Vagina (tissue), 2 donors: ENCODE measurements around the gene SLC23A2. TPM values are rescaled to one million over a fixed set of nuclear protein-coding genes. Genes with fewer than 3 reads are reported as not detected.
A peak's percentile ranks its signal among the peaks of the same experiment; 100 is the strongest.

Experiments used
- DNase-seq, 2 donors: peaks; one replicate each; pipeline ENCODE4 v3.0.0-alpha.2; 2017; ENCODE audit errors: extremely low spot score in 2 of 2
- H3K27ac ChIP-seq: fragments of 200-600 bp; sonication (generic); one replicate; pipeline ENCODE4 v1.5.1; 2019
- H3K27me3 ChIP-seq: fragments of 200-600 bp; sonication (generic); one replicate; pipeline ENCODE4 v1.5.1; 2019
- H3K36me3 ChIP-seq, 2 donors: fragments of 200-600 bp; sonication (generic); one replicate each; pipeline ENCODE4 v1.5.1; 2017 to 2019
- H3K4me1 ChIP-seq: fragments of 200-600 bp; sonication (generic); one replicate; pipeline ENCODE4 v1.5.1; 2019
- H3K4me3 ChIP-seq, 2 donors: fragments of 200-600 bp; sonication (generic); 1 replicate in 1 of 2; 2 replicates in 1 of 2; pipeline ENCODE4 v1.5.1; 2016 to 2019
- H3K9me3 ChIP-seq: fragments of 200-600 bp; sonication (generic); one replicate; pipeline ENCODE4 v1.5.1; 2019
- POLR2A ChIP-seq, 2 donors: fragments of 450-650 bp; IDR thresholded peaks; one replicate each; pipeline ENCODE4 v1.6.1; 2017; ENCODE audit warnings: antibody characterized with exemption in 2 of 2, mild to moderate bottlenecking in 2 of 2, moderate library complexity in 2 of 2
- POLR2AphosphoS5 ChIP-seq, 2 donors: sonication (generic); formaldehyde crosslinking; IDR thresholded peaks; one replicate each; pipeline ENCODE4 v1.9.0; 2017; ENCODE audit warnings: antibody characterized with exemption in 2 of 2, mild to moderate bottlenecking in 2 of 2, low read depth in 1 of 2; ENCODE audit not compliant: insufficient read depth in 1 of 2
- intact Hi-C: fragments of 100-400 bp; cut with DNase I; formaldehyde crosslinking; loops from one replicate; pipeline ENCODE4 v1.15.1; 2023
- total RNA-seq: library from RNA; depleted of rRNA; stranded (reverse); fragments of >200 nt; gene quantifications from one replicate; pipeline ENCODE4 v1.2.3, GENCODE V29; 2016
- TF ChIP-seq, protein P1 (sequence below), 3 experiments: fragments of 450-650 bp in 2 of 3; fragments of 200-600 bp in 1 of 3; sonication (generic) in 1 of 3; IDR thresholded peaks; one replicate each; pipeline ENCODE4 v1.5.1; 2017 to 2019; ENCODE audit warnings: antibody characterized with exemption in 3 of 3, mild to moderate bottlenecking in 2 of 3, moderate library complexity in 2 of 3

Gene SLC23A2
- total RNA-seq, 1 donor from 2014 or later, result 14.7 TPM

DNA sequence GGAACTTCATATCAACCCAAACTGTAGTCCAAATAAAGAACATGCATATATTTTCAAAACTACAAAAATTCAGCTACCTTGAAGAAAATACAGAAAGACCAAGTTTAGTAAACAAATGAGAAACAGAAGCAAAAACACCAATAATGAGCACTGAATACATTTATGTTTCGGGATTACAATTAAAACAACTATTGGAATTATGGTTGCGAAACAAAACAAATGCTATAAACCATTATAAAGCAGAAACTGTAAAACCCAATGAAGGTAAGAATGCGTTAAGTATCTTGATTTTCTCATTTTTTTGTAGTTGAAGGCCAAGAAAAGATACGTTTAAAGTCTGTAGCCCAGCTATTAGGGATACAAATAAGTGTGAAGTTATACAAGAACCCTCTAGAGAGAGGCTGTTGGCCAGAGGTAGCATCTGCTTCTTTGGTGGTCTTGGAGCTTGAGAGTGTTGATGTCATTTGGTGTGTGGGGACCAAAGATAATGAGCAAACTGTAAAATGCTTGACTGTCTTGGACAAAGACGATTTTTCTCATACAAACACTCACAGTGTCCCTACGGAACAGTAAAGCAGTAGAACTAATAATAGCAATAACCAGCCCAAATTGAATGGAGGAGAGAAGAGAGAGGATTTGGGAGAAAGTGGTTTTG, 168.1 kb downstream of the SLC23A2 start:
- Histone ChIP-seq H3K27me3 (no peaks in the 10 kb centered on the region), H3K9me3 (no peaks in the 10 kb centered on the region), H3K4me3 (no peak overlapping the region), H3K4me1 (peaks cover 17% of the 10 kb centered on the region), H3K36me3 (no peaks in the 10 kb centered on the region), H3K27ac (no peak overlapping the region)
- DNase-seq, result peak in 1 of 2 donors; percentile 10
- intact Hi-C loops, result no loop called here
- TF ChIP-seq POLR2AphosphoS5 (IDR thresholded peaks at IDR 0.05; ENCODE audit: insufficient read depth in 1 of 2, low read depth in 1 of 2) (no peak), POLR2A (IDR thresholded peaks at IDR 0.05) (no peak)
- TF ChIP-seq, protein P1, sequence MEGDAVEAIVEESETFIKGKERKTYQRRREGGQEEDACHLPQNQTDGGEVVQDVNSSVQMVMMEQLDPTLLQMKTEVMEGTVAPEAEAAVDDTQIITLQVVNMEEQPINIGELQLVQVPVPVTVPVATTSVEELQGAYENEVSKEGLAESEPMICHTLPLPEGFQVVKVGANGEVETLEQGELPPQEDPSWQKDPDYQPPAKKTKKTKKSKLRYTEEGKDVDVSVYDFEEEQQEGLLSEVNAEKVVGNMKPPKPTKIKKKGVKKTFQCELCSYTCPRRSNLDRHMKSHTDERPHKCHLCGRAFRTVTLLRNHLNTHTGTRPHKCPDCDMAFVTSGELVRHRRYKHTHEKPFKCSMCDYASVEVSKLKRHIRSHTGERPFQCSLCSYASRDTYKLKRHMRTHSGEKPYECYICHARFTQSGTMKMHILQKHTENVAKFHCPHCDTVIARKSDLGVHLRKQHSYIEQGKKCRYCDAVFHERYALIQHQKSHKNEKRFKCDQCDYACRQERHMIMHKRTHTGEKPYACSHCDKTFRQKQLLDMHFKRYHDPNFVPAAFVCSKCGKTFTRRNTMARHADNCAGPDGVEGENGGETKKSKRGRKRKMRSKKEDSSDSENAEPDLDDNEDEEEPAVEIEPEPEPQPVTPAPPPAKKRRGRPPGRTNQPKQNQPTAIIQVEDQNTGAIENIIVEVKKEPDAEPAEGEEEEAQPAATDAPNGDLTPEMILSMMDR (IDR thresholded peaks at IDR 0.05), result no peak

DNA sequence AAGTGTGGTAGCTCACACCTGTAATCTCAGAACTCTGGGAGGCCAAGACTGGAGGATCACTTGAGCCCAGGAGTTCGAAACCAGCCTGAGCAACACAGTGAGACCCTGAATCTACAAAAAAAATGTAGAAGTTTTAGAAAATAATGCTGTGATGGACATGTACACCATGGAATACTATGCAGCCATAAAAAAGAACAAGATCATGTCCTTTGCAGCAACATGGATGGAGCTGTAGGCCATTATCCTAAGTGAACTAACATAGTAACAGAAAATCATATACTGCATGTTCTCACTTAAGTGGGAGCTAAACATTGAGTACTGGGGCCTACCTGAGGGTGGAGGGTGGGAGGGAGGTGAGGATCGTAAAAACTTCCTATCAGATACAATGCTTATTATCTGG, 168.8 kb downstream of the SLC23A2 start:
- H3K36me3 ChIP-seq, result no peaks in the 10 kb centered on the region
- H3K27me3 ChIP-seq, result no peaks in the 10 kb centered on the region
- intact Hi-C loops, result no loop called here
- peaks cover 17% of the 10 kb centered on the region for H3K4me1 ChIP-seq
- no peak overlapping the region for H3K27ac ChIP-seq
- DNase-seq, result peak; percentile 7 to 11
- TF ChIP-seq POLR2A (IDR thresholded peaks at IDR 0.05) (no peak), POLR2AphosphoS5 (IDR thresholded peaks at IDR 0.05; ENCODE audit: insufficient read depth in 1 of 2, low read depth in 1 of 2) (no peak)
- TF ChIP-seq, protein P1 (IDR thresholded peaks at IDR 0.05), result no peak
- H3K4me3 ChIP-seq, result no peak overlapping the region
- no peaks in the 10 kb centered on the region for H3K9me3 ChIP-seq

DNA sequence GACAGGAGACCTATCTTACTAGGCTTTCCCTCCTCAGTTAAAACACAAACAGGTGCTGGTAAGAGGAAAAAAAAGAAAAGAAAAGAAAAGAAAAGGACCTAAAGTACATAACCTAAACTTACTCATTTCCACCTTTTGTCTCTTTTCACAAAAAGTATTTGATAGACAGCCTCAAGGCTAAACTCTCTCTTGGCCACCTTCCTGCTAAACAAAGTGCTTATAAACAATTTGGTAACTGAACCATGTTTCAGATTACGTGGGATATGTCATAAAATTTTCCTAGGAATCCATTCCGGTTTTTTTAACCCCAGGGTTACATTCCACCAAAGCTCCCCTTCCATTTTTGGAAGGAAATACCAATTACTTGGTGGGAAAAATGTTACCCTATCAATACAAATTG, 170.6 kb downstream of the SLC23A2 start:
- no peak overlapping the region for H3K4me3 ChIP-seq
- no peak overlapping the region for H3K27ac ChIP-seq
- intact Hi-C loops, result no loop called here
- H3K4me1 ChIP-seq, result peaks cover under 1% of the 10 kb centered on the region
- no peaks in the 10 kb centered on the region for H3K27me3 ChIP-seq
- no peak for DNase-seq
- TF ChIP-seq POLR2A (IDR thresholded peaks at IDR 0.05) (no peak), POLR2AphosphoS5 (IDR thresholded peaks at IDR 0.05; ENCODE audit: insufficient read depth in 1 of 2, low read depth in 1 of 2) (no peak)
- TF ChIP-seq, protein P1 (IDR thresholded peaks at IDR 0.05), result no peak
- H3K36me3 ChIP-seq, result no peaks in the 10 kb centered on the region
- no peaks in the 10 kb centered on the region for H3K9me3 ChIP-seq

DNA sequence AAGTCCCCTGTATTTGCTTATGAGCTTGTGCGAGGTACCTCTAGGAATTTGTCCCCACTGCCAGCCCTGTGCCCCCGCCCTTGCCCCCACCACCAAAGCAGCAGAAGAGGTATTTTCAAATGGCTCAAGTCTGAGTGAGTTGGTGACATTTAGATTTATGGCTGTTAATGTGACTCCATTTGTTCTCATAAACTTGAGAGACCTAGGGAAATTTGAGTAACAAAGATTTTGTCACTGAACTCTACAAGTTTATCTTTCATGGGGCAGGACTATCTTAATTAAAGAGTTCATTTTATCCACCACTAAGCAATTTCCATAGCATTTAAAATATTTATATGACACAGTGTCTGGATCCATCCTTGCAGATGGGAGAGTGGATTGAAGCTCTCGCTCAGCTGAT, 171.1 kb downstream of the SLC23A2 start:
- Histone ChIP-seq H3K4me1 (no peaks in the 10 kb centered on the region), H3K36me3 (no peaks in the 10 kb centered on the region), H3K27ac (no peak overlapping the region), H3K27me3 (no peaks in the 10 kb centered on the region), H3K9me3 (no peaks in the 10 kb centered on the region), H3K4me3 (no peak overlapping the region)
- no peak for DNase-seq
- TF ChIP-seq POLR2AphosphoS5 (IDR thresholded peaks at IDR 0.05; ENCODE audit: insufficient read depth in 1 of 2, low read depth in 1 of 2), result no peak
- no peak for TF ChIP-seq POLR2A (IDR thresholded peaks at IDR 0.05)
- TF ChIP-seq, protein P1 (IDR thresholded peaks at IDR 0.05), result no peak
- intact Hi-C loops, result no loop called here

DNA sequence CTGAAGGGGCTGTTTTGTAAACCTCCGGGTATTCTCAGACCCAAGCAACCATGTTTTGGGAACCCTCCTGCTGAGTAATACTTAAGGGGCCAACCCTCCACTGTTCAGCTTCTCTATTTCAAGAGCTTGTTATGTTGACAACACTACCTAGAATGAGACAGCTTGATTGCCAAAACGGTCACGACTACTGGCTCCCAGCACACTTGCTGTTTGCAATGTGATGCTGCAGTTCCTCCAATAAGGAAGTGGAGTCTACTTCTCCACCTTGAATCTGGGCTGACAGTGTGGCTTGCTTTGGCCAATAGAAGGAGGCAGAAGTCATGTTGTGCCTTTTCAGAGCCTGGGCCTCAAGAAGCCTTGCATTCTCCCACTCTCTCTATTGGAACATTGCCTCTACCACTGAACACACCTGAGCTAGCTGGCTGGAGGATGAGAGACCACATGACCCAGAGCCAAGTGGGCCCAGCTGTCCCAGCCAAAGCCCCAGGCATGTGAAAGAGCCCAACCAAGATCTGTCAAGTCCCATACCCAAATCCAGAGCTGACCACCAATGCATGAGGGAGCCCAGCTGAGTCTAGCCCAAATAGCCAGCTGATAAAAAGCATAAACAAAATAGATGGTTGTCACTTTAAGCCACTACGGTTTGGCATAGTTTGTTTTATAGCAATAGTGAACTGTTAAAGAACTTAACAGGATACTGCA, 171.6 kb downstream of the SLC23A2 start:
- peak in 1 of 2 donors; percentile 79 for DNase-seq
- Histone ChIP-seq H3K4me1 (no peaks in the 10 kb centered on the region), H3K4me3 (no peak overlapping the region), H3K9me3 (no peaks in the 10 kb centered on the region), H3K27ac (no peak overlapping the region), H3K27me3 (no peaks in the 10 kb centered on the region), H3K36me3 (no peaks in the 10 kb centered on the region)
- TF ChIP-seq, protein P1 (IDR thresholded peaks at IDR 0.05), result no peak
- no peak for TF ChIP-seq POLR2A (IDR thresholded peaks at IDR 0.05)
- TF ChIP-seq POLR2AphosphoS5 (IDR thresholded peaks at IDR 0.05; ENCODE audit: insufficient read depth in 1 of 2, low read depth in 1 of 2), result no peak
- intact Hi-C loops, result no loop called here
